HG03097 (cell line): ENCODE results near the gene SLC2A9.
"Not testable (repeated sequence)": the region's sequence is repeated elsewhere in the genome, so short reads cannot be mapped to it uniquely, and the experiment has no call there.

Experiments
- ATAC-seq: cut with Tn5 transposase; IDR thresholded peaks from one replicate; pipeline ENCODE4 v1.9.1; 2021; ENCODE audit not compliant: unreplicated experiment, low FRiP score

Gene SLC2A9

DNA sequence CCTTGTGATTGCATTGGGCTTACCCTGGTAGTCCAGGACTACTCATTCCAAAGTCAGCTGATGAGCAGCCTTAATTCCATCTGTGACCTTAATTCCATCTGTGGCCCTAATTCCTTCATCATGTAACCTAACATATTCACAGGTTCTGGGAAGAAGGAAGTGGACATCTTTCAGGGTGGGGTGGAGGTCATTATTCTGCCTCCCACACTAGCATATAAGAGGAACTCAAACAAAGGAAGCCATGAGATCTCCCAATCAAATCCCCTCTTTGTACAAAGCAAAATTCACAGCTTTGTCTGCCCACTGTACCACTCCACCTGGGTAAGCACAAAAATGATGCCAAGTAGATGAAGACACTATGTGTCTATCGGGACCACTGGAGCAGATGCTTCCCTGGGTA is 87.3 kb downstream of the SLC2A9 start:
- ATAC-seq = no peak

DNA sequence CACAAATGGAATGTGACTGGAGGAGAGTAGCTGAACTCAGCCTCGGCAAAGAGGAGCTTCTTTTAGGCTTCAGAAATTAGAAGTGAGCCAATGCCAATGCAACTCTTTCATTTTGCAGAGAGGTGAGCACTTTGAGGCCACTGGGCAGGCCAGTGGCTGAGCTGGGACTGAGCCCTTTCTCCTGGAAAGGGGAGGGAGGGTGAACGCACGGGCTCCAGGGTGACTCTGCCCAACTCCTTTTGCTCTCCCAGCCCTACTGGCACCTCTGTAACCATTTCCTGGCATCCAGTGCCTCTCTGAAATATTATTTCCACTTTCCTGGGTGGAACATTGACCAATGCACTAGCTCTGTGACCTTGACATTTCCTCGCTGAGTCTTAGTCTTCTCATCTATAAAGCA is 88.1 kb downstream of the SLC2A9 start:
- ATAC-seq = no peak

DNA sequence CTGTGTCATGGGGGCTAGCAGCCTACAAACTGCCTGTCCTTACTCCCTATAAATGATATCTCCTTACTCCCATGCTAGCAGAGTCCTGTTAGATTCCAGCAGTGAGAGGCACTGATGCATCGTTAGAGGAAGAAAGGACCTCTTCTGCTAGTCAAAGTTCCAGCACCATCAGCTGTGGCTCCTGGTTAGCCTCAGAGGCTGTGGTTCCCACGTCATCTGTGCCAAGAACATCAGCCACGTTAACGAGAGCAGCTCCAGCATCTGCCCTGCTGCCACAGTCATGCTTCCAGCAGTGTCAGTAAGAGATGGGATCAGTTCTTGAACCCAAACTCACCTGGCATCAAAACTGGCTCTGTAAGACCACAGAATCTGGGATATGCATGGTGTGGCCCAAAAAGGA is 88.5 kb downstream of the SLC2A9 start:
- ATAC-seq = no peak

GRCh38 chr4:9931146-9931545 is 90.2 kb downstream of the SLC2A9 start:
- no peak for ATAC-seq

DNA sequence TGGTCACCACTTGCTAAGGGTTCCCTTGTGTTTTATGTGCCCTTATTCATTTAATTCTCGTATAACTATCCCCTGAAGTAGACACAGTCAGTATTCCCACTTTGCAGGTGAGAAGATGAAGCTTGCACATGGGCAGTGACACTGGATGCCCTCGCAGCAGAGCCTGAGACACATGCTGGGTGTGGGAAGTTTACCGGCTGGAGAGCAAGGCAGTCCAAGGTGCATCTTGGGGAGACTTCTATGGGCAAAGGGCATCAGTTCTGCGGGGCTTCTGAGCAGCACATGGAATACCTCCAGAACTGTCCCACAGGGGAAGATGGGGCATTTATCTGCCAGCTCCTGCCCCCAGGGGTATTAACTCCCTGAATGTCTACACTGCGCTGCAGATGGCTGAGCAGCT is 92.2 kb downstream of the SLC2A9 start:
- ATAC-seq = no peak

DNA sequence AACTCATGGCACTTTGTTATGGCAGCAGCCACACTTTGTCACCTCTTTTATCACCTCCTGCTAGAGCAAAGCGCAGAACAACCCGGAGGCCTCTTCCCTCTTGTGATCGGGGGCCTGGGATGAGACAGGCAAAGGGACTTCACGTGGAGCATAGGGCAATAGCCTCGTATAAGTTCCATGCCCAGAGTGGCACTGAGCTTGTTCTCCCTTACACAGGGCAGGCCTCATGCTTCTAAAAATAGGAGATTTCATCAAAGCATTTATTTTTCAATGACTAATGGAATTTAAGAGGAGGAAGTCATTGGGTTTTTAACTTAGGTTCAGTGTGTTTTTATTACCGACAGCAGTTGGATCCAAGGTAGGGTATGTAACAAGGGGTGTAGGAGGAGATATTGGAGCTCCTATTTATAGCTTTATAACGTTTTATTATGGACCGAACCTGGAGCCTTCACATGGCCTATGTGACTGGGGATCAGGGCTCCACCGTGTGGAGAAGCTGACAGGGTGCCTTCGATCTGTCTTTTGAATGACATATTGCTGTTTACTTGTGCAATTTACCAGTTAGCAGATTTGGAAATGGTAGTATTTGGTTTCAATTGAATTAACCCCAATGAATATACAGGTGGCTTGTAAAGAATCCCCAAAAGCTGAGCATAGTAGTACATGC is 93.8 kb downstream of the SLC2A9 start:
- no peak for ATAC-seq

DNA sequence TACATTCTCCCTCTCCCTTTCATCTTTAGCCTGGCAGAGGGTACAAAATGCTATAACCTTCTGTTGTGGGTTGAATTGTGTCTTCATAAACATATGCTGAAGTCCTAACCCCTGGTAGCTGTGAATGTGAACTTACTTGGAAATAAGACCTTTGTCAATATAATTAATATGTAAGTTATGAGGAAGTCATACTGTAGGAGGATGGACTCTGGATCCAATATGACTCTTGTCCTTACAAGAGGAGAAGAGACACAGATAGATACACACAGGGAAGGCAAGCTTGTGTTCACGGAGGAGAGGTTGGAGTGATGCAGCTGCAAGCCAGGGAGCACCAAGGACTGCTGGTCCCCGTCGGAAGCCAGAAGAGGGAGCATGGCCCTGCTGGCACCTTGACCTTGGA is 94.7 kb downstream of the SLC2A9 start:
- no peak for ATAC-seq

- ATAC-seq = no peak
Observed at GRCh38 chr4:9925750-9926439, 95.4 kb downstream of the SLC2A9 start.

GRCh38 chr4:9924750-9925149 is 96.5 kb downstream of the SLC2A9 start:
- ATAC-seq = no peak

DNA sequence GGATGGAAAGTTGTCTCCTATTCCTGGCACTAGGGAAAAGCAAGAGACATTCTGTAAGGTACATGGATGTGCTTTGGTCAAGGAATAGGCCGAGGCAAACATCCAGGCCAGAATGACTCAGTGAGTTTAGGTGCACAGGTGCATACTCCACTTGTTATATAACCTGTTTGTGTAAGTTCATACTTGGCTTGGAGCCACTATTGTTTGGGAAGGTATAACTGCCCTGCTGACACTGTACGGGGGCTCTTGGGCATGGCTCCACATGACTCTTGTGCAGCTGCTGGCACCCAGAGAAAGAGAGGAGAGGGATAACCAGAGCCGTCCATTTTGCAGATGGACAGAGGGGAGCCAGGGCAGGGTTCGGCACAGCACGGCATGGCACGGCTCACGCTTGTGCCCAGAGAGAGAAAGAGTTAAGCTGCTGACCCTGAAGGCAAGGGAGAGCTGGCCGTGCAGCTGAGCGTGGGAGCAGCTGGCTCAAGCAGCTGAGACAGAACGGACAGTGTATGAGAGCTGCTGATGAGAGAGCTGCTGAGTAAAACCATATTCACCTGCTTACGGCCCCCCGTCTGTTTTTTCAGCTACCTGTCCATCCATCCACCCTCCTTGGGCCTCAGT is 98.0 kb downstream of the SLC2A9 start:
- no peak for ATAC-seq

GRCh38 chr4:9921326-9921725 is 100.0 kb downstream of the SLC2A9 start:
- no peak for ATAC-seq

DNA sequence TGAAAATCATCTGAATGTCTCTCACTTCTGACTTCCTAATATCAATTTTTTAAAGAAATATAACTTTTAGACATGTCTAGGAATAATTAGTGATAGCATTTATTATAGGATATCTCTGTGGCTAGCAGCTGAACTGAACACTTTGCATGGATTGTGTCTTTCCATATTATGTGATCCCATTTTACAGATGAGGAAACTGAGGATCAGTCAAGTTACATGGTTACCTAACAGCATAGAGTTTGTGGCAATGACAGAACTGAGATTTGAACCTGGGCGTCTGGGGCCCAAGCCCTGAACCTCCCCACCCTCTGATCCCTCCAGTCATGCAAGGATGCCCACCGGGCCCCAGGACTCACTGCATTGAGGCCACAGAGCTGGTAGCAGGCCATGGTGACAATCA is 101.3 kb downstream of the SLC2A9 start:
- no peak for ATAC-seq

DNA sequence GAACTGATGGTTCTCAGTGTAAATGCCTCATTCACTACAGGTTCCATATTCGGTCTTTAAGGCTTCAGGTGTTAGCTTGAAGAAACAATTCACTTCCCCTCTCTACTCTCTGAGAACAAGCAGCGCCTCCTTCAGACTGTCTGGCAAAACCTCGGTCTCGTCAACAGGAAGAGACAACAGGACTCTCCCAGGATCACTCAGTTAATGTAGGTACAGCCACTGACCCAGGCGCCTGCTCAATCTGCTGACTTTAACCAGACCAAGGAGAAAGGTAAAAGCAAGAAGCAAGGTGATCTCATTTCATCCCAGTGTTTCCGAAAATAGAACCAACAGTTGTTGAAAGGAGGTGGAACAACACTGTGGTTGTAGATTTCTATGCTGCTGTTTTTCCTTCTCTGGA is 102.2 kb downstream of the SLC2A9 start:
- ATAC-seq = no peak

DNA sequence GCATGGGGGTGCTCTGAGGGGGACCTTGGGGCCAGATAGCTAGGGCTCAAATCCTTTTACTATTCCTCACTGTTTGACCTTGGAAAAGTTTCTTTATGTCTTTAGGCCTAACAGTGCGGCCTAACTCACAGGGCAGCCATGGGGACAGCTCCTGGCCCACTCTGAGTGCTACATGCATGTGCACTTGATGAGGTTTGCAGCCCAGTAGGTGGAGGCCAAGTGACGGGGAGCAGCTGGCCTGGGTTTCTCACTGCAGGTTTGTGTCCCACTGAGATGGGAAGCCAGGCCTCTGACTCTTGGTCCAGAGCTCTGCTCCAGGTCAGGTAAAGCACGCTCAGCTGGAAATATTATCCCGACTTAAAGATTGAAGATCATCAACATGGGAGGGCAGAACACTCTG is 102.8 kb downstream of the SLC2A9 start:
- no peak for ATAC-seq

- no peak for ATAC-seq
Observed at GRCh38 chr4:9916937-9917336, 104.4 kb downstream of the SLC2A9 start.

- ATAC-seq = no peak
Observed at GRCh38 chr4:9916346-9916745, 105.0 kb downstream of the SLC2A9 start.

DNA sequence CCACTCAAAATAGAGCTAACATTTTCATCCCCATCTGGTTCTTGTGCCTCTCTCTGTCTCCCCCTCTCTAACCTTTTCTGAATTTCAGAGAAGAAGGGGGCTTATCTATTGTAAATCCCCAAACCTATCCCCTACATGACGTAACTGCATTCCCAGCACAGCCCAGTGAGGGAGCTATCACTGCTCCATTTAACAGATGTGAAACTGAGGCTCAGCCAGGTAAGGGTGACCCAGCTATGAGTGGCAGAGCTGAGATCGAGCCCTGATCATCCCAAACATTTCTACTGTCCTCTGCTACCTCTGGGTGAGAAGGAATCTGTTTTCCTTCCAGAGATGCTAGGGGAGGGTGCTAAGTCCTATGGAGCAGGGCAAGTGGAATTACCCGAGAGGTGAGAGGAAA is 107.5 kb downstream of the SLC2A9 start:
- ATAC-seq = no peak

DNA sequence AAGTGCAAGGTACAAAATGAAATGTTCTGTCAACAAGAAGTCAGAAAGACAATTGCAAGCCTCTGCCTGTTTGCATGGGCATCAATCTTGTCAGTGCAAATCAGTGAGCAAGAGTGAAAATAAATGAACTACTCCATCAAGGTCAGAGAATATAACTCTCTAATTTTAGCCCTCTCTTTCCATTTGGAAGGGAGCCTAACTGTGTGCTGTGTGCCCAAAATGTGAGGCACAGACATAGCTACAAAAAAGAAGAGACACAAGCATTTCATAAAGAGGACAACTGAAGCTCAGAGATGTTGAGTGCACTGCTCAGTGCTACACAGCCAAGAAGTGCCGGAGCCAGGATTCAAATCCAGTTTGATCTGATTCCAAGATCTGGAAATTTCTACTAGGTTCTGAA is 114.3 kb downstream of the SLC2A9 start:
- no peak for ATAC-seq

DNA sequence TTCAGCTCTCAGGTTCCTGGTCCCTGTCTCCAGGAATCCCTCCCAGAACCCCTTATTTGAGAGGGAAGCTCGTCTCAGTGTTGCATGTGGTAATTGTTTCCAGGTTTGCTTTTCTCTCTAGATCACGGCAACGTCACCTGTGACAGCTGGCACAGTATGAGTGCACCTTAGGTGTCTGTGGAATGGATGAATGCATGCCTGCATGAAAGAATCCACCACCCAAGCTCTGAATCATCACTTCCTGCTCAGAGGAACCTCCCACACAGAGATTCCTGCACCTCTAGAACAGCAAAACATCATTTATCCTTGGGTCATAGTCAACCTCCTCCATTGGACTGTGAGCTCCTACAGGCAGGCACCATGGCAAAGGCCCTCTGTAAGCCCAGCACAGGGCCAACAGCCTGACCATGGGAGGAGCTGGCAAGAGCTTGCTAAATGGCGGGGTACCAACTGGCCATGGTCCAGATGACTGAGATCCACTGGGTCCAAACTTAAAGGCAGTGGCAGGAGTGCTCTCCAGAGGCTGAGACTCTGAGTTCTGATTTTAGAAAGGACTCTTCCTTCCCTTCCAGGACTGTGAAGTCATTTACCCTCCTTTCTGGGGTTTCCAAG is 116.2 kb downstream of the SLC2A9 start:
- ATAC-seq = no peak

GRCh38 chr4:9903317-9903716 is 118.0 kb downstream of the SLC2A9 start:
- no peak for ATAC-seq

DNA sequence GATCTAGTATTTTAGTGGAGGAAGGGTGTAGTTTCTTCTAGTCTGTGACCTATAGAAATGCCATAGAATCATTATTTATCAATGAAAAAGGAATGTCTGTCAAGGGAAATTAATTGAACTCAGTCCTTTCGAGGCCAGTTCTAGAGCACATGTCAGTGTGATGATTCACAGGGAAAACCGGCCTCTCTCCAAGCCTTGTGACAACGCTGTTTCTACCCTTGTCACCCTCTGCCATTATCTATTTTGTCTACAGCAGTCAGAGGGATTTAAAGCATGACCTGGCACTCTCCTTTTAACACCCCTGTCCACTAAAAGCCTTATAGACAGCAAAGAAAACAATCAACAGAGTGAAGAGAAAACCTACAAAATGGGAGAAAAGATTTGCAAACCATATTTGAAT is 120.0 kb downstream of the SLC2A9 start:
- ATAC-seq = no peak

DNA sequence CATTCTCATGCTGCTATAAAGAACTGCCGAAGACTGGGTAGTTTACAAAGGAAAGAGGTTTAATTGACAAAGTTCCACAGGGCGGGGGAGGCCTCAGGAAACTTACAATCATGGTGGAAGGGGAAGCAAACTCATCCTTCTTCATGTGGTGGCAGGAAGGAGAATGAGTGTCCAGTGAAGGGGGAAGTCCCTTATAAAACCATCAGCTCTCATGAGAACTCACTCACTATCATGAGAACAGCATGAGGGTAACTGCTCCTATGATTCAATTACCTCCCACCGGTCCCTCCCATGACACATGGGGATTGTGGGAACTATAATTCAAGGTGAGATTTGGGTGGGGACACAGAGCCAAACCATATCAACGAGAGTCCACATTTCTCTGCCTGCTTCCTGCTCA is 120.7 kb downstream of the SLC2A9 start:
- ATAC-seq = not testable (repeated sequence)
